Tibial artery (tissue), 4 donors: ENCODE results near the gene HNRNPF.

Experiments
- DNase-seq, 2 donors: peaks; one replicate each; pipeline ENCODE4 v3.0.0-alpha.2; 2019
- H3K27ac ChIP-seq, 2 donors: fragments of 200-600 bp; sonication (generic) in 1 of 2; 1 replicate in 1 of 2; 2 replicates in 1 of 2; pipeline ENCODE4 v1.5.1; 2018 to 2019; ENCODE audit warnings: mild to moderate bottlenecking in 1 of 2
- H3K27me3 ChIP-seq, 2 donors: fragments of 200-600 bp; sonication (generic) in 1 of 2; one replicate each; pipeline versions ENCODE4 v1.5.1 to v1.6.0; 2016 to 2019
- H3K36me3 ChIP-seq, 3 donors: fragments of 200-600 bp; sonication (generic) in 2 of 3; one replicate each; pipeline ENCODE4 v1.5.1; 2016 to 2019; ENCODE audit warnings: mild to moderate bottlenecking in 2 of 3
- H3K4me1 ChIP-seq, 4 donors: fragments of 200-600 bp; sonication (generic) in 2 of 4; 1 replicate in 3 of 4; 2 replicates in 1 of 4; pipeline ENCODE4 v1.5.1; 2016 to 2019
- H3K4me3 ChIP-seq, 2 donors: fragments of 200-600 bp; sonication (generic) in 1 of 2; 1 replicate in 1 of 2; 2 replicates in 1 of 2; pipeline ENCODE4 v1.5.1; 2018 to 2019; ENCODE audit warnings: mild to moderate bottlenecking in 2 of 2
- H3K9me3 ChIP-seq, 3 donors: fragments of 200-600 bp; sonication (generic) in 1 of 3; one replicate each; pipeline ENCODE4 v1.5.1; 2016 to 2019
- CTCF ChIP-seq, 2 experiments: fragments of 200-600 bp in 1 of 2; fragments of 450-650 bp in 1 of 2; IDR thresholded peaks; one replicate each; pipeline ENCODE4 v1.5.1; 2017 to 2019; ENCODE audit warnings: antibody characterized with exemption in 2 of 2, mild to moderate bottlenecking in 1 of 2, moderate library complexity in 1 of 2
- intact Hi-C: fragments of 100-400 bp; cut with DNase I; formaldehyde crosslinking; loops from one replicate; pipeline ENCODE4 v1.15.0; 2023; ENCODE audit warnings: low total_unique reads

The HNRNPF gene

GRCh38 chr10:43344051-43344450 is 64.9 kb downstream of the HNRNPF start:
- peaks cover 0 to 12% of the 10 kb centered on the region in 2 donors for H3K27me3 ChIP-seq
- no peak overlapping the region for H3K4me3 ChIP-seq
- no peaks in the 10 kb centered on the region for H3K9me3 ChIP-seq
- no peak for TF ChIP-seq CTCF (IDR thresholded peaks at IDR 0.05)
- H3K27ac ChIP-seq, result no peak overlapping the region
- no peaks in the 10 kb centered on the region for H3K36me3 ChIP-seq
- no peak for DNase-seq
- H3K4me1 ChIP-seq, result peaks cover 0 to 8% (median 0%) of the 10 kb centered on the region in 4 donors
- intact Hi-C loops, result no loop called here

GRCh38 chr10:43343126-43343525 is 65.9 kb downstream of the HNRNPF start:
- Histone ChIP-seq H3K4me3 (no peak overlapping the region), H3K27ac (no peak overlapping the region), H3K9me3 (no peaks in the 10 kb centered on the region), H3K27me3 (peaks cover 0 to 21% of the 10 kb centered on the region in 2 donors), H3K4me1 (peaks cover 0 to 8% (median 0%) of the 10 kb centered on the region in 4 donors), H3K36me3 (no peaks in the 10 kb centered on the region)
- no peak for DNase-seq
- intact Hi-C loops, result no loop called here
- no peak for TF ChIP-seq CTCF (IDR thresholded peaks at IDR 0.05)

- H3K36me3 ChIP-seq, result no peaks in the 10 kb centered on the region
- peaks cover 0 to 22% of the 10 kb centered on the region in 2 donors for H3K27me3 ChIP-seq
- DNase-seq, result no peak
- H3K9me3 ChIP-seq, result no peaks in the 10 kb centered on the region
- H3K27ac ChIP-seq, result no peak overlapping the region
- TF ChIP-seq CTCF (IDR thresholded peaks at IDR 0.05), result no peak
- no peak overlapping the region for H3K4me3 ChIP-seq
- intact Hi-C loops, result no loop called here
- peaks cover 0 to 8% (median 0%) of the 10 kb centered on the region in 4 donors for H3K4me1 ChIP-seq
Measured at GRCh38 chr10:43342279-43343125, 66.5 kb downstream of the HNRNPF start.

GRCh38 chr10:43341450-43341849 is 67.5 kb downstream of the HNRNPF start:
- H3K4me3 ChIP-seq, result no peak overlapping the region
- H3K9me3 ChIP-seq, result no peaks in the 10 kb centered on the region
- H3K36me3 ChIP-seq, result no peaks in the 10 kb centered on the region
- H3K4me1 ChIP-seq, result peaks cover 0 to 8% (median 0%) of the 10 kb centered on the region in 4 donors
- TF ChIP-seq CTCF (IDR thresholded peaks at IDR 0.05), result no peak
- H3K27me3 ChIP-seq, result peaks cover 0 to 22% of the 10 kb centered on the region in 2 donors
- DNase-seq, result no peak
- H3K27ac ChIP-seq, result no peak overlapping the region
- intact Hi-C loops, result no loop called here

GRCh38 chr10:43340619-43341018 is 68.4 kb downstream of the HNRNPF start:
- intact Hi-C loops, result no loop called here
- Histone ChIP-seq H3K4me3 (no peak overlapping the region), H3K9me3 (no peaks in the 10 kb centered on the region), H3K27me3 (peaks cover 0 to 22% of the 10 kb centered on the region in 2 donors), H3K27ac (no peak overlapping the region), H3K4me1 (peaks cover 0 to 8% (median 0%) of the 10 kb centered on the region in 4 donors), H3K36me3 (no peaks in the 10 kb centered on the region)
- no peak for TF ChIP-seq CTCF (IDR thresholded peaks at IDR 0.05)
- no peak for DNase-seq
